C4-2B (cell line): Measurements from ENCODE around the gene KRT10.
A peak's percentile ranks its signal among the peaks of the same experiment; 100 is the strongest.

Experiments
- H3K27ac ChIP-seq: fragments of 450-650 bp; 2 replicates; pipeline ENCODE4 v1.5.1; 2017
- ZFX ChIP-seq: fragments of 450-650 bp; IDR thresholded peaks from 2 replicates; pipeline ENCODE4 v1.6.1; 2017
- TF ChIP-seq, protein P1 (sequence below): fragments of 450-650 bp; conservative IDR thresholded peaks from 2 replicates; pipeline ENCODE4 v1.5.1; 2017; ENCODE audit warnings: mild to moderate bottlenecking

The KRT10 gene

DNA sequence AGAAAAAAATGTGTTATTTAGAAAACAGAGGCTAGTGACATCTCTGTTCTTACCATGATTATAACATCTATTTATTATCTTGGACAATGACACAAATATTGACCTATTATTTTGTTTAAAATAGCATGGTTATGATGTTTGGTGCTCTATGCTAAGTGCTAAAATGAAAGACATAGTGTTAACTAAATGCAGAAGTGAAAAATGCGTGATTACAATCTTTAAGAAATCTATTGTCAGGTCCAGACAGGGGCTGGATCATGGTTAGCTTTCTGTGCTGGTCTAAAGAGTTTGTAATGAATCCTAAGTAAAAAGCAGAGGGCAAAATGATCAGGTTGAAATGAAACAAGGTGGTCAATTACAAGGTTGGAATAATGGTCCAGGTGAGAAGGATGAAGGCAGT lies 22.0 kb downstream of the KRT10 start:
- no peak for TF ChIP-seq ZFX
- TF ChIP-seq, protein P1, sequence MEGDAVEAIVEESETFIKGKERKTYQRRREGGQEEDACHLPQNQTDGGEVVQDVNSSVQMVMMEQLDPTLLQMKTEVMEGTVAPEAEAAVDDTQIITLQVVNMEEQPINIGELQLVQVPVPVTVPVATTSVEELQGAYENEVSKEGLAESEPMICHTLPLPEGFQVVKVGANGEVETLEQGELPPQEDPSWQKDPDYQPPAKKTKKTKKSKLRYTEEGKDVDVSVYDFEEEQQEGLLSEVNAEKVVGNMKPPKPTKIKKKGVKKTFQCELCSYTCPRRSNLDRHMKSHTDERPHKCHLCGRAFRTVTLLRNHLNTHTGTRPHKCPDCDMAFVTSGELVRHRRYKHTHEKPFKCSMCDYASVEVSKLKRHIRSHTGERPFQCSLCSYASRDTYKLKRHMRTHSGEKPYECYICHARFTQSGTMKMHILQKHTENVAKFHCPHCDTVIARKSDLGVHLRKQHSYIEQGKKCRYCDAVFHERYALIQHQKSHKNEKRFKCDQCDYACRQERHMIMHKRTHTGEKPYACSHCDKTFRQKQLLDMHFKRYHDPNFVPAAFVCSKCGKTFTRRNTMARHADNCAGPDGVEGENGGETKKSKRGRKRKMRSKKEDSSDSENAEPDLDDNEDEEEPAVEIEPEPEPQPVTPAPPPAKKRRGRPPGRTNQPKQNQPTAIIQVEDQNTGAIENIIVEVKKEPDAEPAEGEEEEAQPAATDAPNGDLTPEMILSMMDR, result no peak
- H3K27ac ChIP-seq, result no peak overlapping the region

DNA sequence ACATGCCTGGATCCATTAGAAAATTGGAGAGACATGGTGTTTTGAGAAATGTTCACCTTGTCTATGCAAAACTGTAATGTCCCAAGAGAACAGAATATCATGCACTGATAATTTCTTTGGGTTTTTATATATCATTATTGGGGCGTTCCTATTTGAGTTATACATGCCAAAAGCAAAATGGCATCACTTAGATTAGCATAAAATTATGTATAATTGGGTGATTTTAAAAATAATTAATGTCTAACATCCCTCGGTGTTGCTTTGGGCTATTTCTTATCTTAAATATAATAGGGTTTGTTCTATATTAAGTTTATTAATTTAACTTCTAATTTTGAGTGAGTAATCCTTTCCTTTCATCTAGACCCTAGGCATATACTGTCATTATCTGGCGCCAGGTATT lies 22.6 kb downstream of the KRT10 start, which contains the start of gene KRT28:
TSS of gene KRT28 (minus strand) at position 101 of the 400 bp plus-strand sequence. CDS start at position 35, 66 bp downstream.
- TF ChIP-seq, protein P1, result no peak
- TF ChIP-seq ZFX, result no peak
- H3K27ac ChIP-seq, result no peak within 1 kb of the TSS

DNA sequence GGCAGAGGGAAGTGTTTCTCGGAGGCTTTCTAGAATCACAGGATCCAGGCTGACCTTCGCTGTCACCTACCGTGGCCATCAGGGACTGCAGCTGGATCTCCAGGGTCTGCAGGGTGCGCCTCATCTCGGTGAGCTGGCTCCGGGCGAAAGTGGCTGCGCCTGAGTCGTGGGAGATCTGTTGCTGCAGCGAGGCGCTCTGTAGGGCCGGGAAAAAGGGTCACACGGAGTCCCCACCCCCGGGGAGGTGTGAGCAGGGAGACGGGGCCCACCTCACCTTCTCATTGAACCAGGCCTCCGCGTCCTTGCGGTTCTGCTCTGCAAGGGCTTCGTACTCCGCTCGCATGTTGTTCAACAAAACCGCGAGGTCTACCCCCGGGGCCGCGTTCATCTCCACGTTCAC lies 25.6 kb downstream of the KRT10 start:
- TF ChIP-seq ZFX, result no peak
- TF ChIP-seq, protein P1, result no peak

DNA sequence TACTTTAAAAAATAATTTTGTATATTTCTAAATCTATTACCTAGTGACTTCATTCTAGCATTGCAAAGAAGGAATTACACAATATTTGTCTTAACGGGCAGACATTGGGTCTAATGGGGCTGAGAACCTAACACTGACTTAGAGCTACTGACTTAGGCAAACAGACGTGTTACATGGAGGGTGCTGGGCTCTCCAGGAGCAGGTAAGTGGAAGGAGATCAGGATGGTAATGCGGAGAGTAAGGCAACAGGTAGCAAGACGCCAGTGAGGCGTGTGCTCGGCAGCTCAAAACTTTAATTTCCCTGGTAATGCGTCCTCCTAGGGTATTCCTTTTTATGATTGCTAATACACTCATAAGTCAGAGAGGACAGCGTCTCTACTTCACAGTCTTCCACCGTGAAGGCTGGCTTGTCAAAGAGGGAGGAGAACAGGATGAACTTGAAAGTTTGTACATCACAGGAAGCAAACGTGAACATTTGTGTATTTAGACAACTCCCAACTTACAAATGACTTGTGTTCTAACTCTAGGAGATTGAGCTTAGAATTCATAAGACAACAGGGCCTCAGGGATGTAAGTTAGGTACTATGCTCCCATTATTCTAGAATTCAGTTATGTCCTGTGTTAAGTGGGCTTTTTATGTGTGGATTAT lies 27.3 kb downstream of the KRT10 start:
- TF ChIP-seq, protein P1, result no peak
- TF ChIP-seq ZFX, result no peak
- H3K27ac ChIP-seq, result no peak overlapping the region

More for the DNA sequence above, 25.6 kb downstream of the KRT10 start:
- no peak overlapping the region for H3K27ac ChIP-seq

DNA sequence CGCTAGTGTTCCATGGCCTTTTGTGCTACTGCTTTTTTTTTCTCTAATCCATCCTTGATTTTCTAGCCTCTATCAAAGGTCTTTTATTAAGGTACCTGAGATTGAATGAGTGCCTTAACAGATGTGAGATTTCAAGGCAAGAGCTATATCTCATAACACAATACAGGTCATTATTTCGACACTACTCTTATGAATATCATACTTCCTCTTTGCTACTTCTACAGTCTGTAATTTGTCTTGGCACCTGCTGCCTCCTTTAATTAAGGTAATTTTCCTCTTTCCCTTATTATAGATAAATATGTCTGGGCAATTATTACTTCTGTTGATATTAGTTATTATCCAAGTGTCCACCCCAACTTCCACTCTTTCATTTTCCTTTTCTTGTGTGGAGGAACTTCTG lies 27.9 kb downstream of the KRT10 start:
- H3K27ac ChIP-seq, result no peak overlapping the region
- TF ChIP-seq, protein P1, result no peak
- no peak for TF ChIP-seq ZFX

DNA sequence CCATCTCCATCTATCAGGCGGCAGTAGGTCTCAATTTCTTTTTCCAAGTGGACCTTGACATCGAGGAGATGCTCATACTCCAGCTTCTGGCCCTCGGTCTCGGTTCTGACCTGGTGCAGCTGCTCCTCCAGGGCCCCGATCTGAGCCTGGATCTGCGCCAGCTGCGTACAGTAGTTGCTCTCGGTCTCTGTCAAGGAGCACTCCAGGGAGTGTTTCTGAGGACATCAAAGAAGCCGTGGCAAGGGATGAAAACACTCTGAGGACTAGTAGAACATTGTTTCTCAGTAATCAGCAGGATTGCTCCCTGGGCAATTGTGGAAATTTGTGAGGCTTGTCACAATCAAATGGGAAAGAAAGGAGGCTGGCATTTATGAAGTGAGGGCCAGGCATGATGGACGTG lies 28.6 kb downstream of the KRT10 start:
- TF ChIP-seq, protein P1, result no peak
- TF ChIP-seq ZFX, result no peak
- no peak overlapping the region for H3K27ac ChIP-seq

DNA sequence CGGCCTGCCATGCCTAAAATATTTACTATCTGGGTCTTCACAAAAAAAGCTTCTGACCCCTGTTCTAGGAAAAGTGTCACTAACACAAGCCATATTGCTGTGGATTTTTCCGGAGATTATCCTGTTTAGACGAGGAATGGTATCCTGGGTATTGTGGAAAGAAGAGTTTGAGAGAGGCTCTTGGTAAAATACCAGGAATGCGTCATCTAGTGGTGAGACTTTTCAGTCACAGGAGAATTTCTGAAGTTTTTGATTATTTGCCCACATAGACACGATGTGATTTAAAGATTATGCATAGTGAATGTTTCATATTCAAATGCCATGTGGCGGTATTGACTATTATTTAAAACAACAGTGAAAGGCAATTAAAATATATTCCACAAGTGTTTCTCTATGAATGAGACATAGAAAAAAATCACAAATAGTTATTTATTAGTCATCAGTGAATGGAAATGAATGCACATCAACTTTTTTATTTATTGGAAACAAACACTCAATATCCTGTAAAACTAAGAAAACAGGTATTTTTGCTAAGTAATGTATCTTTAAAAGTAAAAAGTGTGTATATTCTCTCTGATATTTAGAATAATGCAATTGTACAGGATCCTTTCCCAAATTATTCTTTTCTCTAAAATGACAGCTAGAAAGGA lies 30.5 kb downstream of the KRT10 start:
- H3K27ac ChIP-seq, result no peak overlapping the region
- TF ChIP-seq, protein P1, result peak; percentile 89
- no peak for TF ChIP-seq ZFX
